K562 (cell line): ENCODE data around the gene SURF4. TPM values are rescaled to one million over a fixed set of nuclear protein-coding genes. Genes with fewer than 3 reads are reported as not detected.

Experiments used
- CBX1 ChIP-seq: sonication (generic); IDR thresholded peaks from 2 replicates; pipeline ENCODE4 v1.6.1; 2016; ENCODE audit warnings: antibody characterized with exemption, low read depth, mild to moderate bottlenecking
- GABPA ChIP-seq: fragments of 200-800 bp; sonication (Bioruptor generic); conservative IDR thresholded peaks from 2 replicates; pipeline ENCODE4 v1.6.1; 2016; ENCODE audit warnings: low read depth, missing genetic modification characterization, missing compliant biosample characterization
- GTF2F1 ChIP-seq: IDR thresholded peaks from 2 replicates; pipeline ENCODE4 v1.6.1; 2011; ENCODE audit warnings: low read depth, low read length, improper control_type of control experiment
- MEF2D ChIP-seq: conservative IDR thresholded peaks from 2 replicates; pipeline ENCODE4 v1.6.1; 2016; ENCODE audit warnings: low read depth, missing genetic modification characterization, missing compliant biosample characterization
- MGA ChIP-seq: fragments of 450-650 bp; IDR thresholded peaks from 2 replicates; pipeline ENCODE4 v1.6.1; 2016; ENCODE audit warnings: mild to moderate bottlenecking, moderate library complexity
- PML ChIP-seq: IDR thresholded peaks from 2 replicates; pipeline ENCODE4 v1.6.1; 2012; ENCODE audit warnings: low read length, inconsistent platforms
- TAF7 ChIP-seq: fragments of 450-650 bp; IDR thresholded peaks from 2 replicates; pipeline ENCODE4 v1.6.1; 2016; ENCODE audit warnings: missing genetic modification characterization, missing compliant biosample characterization
- polyA plus RNA-seq, 8 experiments: library from polyadenylated mRNA; depleted of rRNA in 4 of 8; stranded (reverse) in 5 of 8; unstranded in 3 of 8; fragments of >200 nt; fragmentation: Nextera tagmentation in 2 of 8; fragmentation: Illumina TruSeq in 1 of 8; extraction: Ambion mirVana in 2 of 8; extraction: Trizol in 1 of 8; gene quantifications; 2 replicates each; pipeline versions ENCODE4 v1.2.1 to v1.2.3, GENCODE V29; 2011 to 2014; ENCODE audit warnings: inconsistent platforms in 1 of 8, missing spikeins in 1 of 8
- total RNA-seq, 7 experiments: library from RNA; depleted of rRNA in 6 of 7; stranded (reverse); fragments of >200 nt in 6 of 7; fragmentation: Illumina TruSeq in 2 of 7; extraction: Trizol in 2 of 7; gene quantifications; 2 replicates each; pipeline versions ENCODE4 v1.2.1 to v1.2.3, GENCODE V29; 2011 to 2021; ENCODE audit warnings: low replicate concordance in 1 of 7
- TF ChIP-seq, protein P1 (sequence below): fragments of 450-650 bp; conservative IDR thresholded peaks from 2 replicates; pipeline ENCODE4 v1.6.1; 2016; ENCODE audit warnings: missing genetic modification characterization, low read depth, mild to moderate bottlenecking, control low read depth, missing compliant biosample characterization
- TF ChIP-seq, protein P2 (sequence below): sonication (generic); formaldehyde crosslinking; IDR thresholded peaks from 2 replicates; pipeline ENCODE4 v1.8.1; 2023; ENCODE audit warnings: missing genetic modification reagents, mild to moderate bottlenecking, borderline replicate concordance

SURF4 gene
- total and polyA plus RNA-seq, 9 of the 15 experiments (the other 6 are each of a cell fraction or from before 2014, with no cell fraction given) = 8.4 to 176 (median 130) TPM

DNA sequence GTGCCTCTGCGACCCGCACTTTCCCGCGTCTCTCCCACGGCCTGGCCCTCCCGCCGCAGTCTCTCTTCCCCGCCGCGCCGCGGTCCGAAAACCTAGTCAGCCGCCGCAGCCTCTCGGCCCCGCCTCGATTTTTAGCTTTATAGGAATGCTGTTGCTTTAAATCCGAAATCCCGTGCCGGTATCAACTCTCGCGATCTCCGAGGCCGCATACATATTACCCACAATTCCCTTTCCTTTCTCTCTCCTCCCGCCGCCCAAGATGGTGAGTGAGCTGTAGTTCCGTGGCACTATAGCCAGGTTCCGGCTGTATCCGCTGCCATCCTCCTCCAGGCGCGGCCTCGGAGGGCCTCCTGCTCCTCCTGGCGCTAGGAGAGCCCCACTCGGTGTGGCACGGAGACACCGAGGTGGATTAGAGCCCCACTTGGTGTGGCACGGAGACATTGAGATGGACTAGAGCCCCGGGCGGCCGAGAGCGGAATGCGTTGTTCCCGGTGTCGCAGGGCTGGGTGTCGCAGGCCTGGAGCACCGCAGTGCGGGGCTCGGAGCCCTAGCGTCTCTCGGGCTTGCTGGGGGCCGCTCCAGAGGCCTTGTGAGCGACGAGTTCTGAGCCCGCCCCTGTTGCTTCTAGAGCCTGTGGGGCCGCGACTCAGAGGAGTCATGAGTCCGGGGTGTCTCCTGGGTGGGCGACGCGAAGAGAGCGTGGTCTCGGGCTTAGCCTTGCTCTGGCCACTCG, 27.7 kb downstream of the SURF4 start, which contains the start of the genes MED22 and RPL7A (continued):
- peak; percentile 54 for TF ChIP-seq MGA
- peak; percentile 88 for TF ChIP-seq GTF2F1
- peak; percentile 93 for TF ChIP-seq PML
- no peak for TF ChIP-seq MEF2D
- TF ChIP-seq CBX1 = peak; percentile 74; the same call in 1 of the 2 replicates
- 0 out of 2 replicates have a peak, but pooled peaks have one; percentile 25 for TF ChIP-seq GABPA (tag)
- peak; percentile 100 for TF ChIP-seq TAF7 (tag)
- TF ChIP-seq, protein P1, sequence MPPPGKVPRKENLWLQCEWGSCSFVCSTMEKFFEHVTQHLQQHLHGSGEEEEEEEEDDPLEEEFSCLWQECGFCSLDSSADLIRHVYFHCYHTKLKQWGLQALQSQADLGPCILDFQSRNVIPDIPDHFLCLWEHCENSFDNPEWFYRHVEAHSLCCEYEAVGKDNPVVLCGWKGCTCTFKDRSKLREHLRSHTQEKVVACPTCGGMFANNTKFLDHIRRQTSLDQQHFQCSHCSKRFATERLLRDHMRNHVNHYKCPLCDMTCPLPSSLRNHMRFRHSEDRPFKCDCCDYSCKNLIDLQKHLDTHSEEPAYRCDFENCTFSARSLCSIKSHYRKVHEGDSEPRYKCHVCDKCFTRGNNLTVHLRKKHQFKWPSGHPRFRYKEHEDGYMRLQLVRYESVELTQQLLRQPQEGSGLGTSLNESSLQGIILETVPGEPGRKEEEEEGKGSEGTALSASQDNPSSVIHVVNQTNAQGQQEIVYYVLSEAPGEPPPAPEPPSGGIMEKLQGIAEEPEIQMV = no peak
- TF ChIP-seq, protein P2, sequence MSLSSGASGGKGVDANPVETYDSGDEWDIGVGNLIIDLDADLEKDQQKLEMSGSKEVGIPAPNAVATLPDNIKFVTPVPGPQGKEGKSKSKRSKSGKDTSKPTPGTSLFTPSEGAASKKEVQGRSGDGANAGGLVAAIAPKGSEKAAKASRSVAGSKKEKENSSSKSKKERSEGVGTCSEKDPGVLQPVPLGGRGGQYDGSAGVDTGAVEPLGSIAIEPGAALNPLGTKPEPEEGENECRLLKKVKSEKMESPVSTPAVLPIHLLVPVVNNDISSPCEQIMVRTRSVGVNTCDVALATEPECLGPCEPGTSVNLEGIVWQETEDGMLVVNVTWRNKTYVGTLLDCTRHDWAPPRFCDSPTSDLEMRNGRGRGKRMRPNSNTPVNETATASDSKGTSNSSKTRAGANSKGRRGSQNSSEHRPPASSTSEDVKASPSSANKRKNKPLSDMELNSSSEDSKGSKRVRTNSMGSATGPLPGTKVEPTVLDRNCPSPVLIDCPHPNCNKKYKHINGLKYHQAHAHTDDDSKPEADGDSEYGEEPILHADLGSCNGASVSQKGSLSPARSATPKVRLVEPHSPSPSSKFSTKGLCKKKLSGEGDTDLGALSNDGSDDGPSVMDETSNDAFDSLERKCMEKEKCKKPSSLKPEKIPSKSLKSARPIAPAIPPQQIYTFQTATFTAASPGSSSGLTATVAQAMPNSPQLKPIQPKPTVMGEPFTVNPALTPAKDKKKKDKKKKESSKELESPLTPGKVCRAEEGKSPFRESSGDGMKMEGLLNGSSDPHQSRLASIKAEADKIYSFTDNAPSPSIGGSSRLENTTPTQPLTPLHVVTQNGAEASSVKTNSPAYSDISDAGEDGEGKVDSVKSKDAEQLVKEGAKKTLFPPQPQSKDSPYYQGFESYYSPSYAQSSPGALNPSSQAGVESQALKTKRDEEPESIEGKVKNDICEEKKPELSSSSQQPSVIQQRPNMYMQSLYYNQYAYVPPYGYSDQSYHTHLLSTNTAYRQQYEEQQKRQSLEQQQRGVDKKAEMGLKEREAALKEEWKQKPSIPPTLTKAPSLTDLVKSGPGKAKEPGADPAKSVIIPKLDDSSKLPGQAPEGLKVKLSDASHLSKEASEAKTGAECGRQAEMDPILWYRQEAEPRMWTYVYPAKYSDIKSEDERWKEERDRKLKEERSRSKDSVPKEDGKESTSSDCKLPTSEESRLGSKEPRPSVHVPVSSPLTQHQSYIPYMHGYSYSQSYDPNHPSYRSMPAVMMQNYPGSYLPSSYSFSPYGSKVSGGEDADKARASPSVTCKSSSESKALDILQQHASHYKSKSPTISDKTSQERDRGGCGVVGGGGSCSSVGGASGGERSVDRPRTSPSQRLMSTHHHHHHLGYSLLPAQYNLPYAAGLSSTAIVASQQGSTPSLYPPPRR = no peak
